GM18526 (cell line): ENCODE results near the gene MCM8.

ENCODE experiments used
- POLR2A ChIP-seq: IDR thresholded peaks from 3 replicates; pipeline ENCODE4 v1.6.1; 2011; ENCODE audit not compliant: insufficient read length; ENCODE audit errors: extremely low read depth

MCM8 gene

GRCh38 chr20:6046432-6046831, 96.0 kb downstream of the MCM8 start:
- TF ChIP-seq POLR2A, result no peak

GRCh38 chr20:6048391-6048790, 97.9 kb downstream of the MCM8 start:
- no peak for TF ChIP-seq POLR2A
